Measurements from ENCODE around the gene CPPED1. TPM values are rescaled to one million over a fixed set of nuclear protein-coding genes. Genes with fewer than 3 reads are reported as not detected.

Gene CPPED1
- total and polyA plus RNA-seq, 2 experiments from 2014 or later, result 6.2 to 7.3 TPM

GRCh38 chr16:12758031-12758669 lies 45.5 kb downstream of the CPPED1 start:
- no peak overlapping the region for H3K4me2 ChIP-seq
- H3K4me3 ChIP-seq, result no peak overlapping the region
- H3K27ac ChIP-seq (ENCODE audit: low read depth), result no peak overlapping the region
- H3K27me3 Mint-ChIP-seq (ENCODE audit: insufficient read depth, low read depth, poor library complexity), result no peaks in the 10 kb centered on the region
- peaks cover 12% of the 10 kb centered on the region; the same call in 2 of the 3 replicates for H3K4me1 Mint-ChIP-seq
- no peaks in the 10 kb centered on the region for H3K27me3 ChIP-seq (ENCODE audit: insufficient read depth)
- TF ChIP-seq ZNF114 (CRISPR knock-in tag; IDR thresholded peaks at IDR 0.05) (no peak), EZH2phosphoT487 (IDR thresholded peaks at IDR 0.05; ENCODE audit: unreplicated experiment) (no peak), ZNF331 (CRISPR knock-in tag; IDR thresholded peaks at IDR 0.05; ENCODE audit: low read depth) (no peak), EZH2 (IDR thresholded peaks at IDR 0.05; ENCODE audit: low read depth, unreplicated experiment) (no peak), POLR2AphosphoS5 (IDR thresholded peaks at IDR 0.05; ENCODE audit: low read depth) (no peak), JUNB (IDR thresholded peaks at IDR 0.05; ENCODE audit: unreplicated experiment) (no peak), REST (IDR thresholded peaks at IDR 0.05; ENCODE audit: unreplicated experiment) (no peak)
- no peaks in the 10 kb centered on the region for H3K36me3 Mint-ChIP-seq (ENCODE audit: low read depth)
- H3F3A ChIP-seq (replicated peaks; ENCODE audit: low read depth), result no peaks in the 10 kb centered on the region
- H3K9me3 Mint-ChIP-seq, result no peaks in the 10 kb centered on the region
- no peaks in the 10 kb centered on the region for H3K36me3 ChIP-seq (ENCODE audit: insufficient read depth)
- ATAC-seq (no peak), DNase-seq (ENCODE audit: low spot score) (no peak)
- H3K4me3 Mint-ChIP-seq, result no peak overlapping the region
- H3K9me2 ChIP-seq (ENCODE audit: insufficient read depth), result no peaks in the 10 kb centered on the region
- H2AFZ ChIP-seq, result no peak overlapping the region
- H4K20me1 ChIP-seq (replicated peaks; ENCODE audit: insufficient read depth), result no peaks in the 10 kb centered on the region; the same call in 1 of the 2 replicates
- no peaks in the 10 kb centered on the region for H3K79me2 ChIP-seq (replicated peaks; ENCODE audit: insufficient read depth)
- H3K4me1 ChIP-seq (ENCODE audit: insufficient read depth), result no peaks in the 10 kb centered on the region; the same call in 1 of the 2 replicates
- no peak overlapping the region for H3K27ac Mint-ChIP-seq

- Histone ChIP-seq H3K79me2 (replicated peaks; ENCODE audit: insufficient read depth) (no peaks in the 10 kb centered on the region), H3K4me2 (no peak overlapping the region), H3K27ac (ENCODE audit: low read depth) (no peak overlapping the region), H3K4me1 (ENCODE audit: insufficient read depth) (no peaks in the 10 kb centered on the region; the same call in 1 of the 2 replicates), H3K27me3 (ENCODE audit: insufficient read depth) (no peaks in the 10 kb centered on the region), H3K9me2 (ENCODE audit: insufficient read depth) (no peaks in the 10 kb centered on the region), H4K20me1 (replicated peaks; ENCODE audit: insufficient read depth) (no peaks in the 10 kb centered on the region; the same call in 1 of the 2 replicates), H2AFZ (no peak overlapping the region), H3K36me3 (ENCODE audit: insufficient read depth) (no peaks in the 10 kb centered on the region), H3K4me3 (no peak overlapping the region), H3F3A (replicated peaks; ENCODE audit: low read depth) (no peaks in the 10 kb centered on the region)
- Mint-ChIP-seq H3K36me3 (ENCODE audit: low read depth) (no peaks in the 10 kb centered on the region), H3K27me3 (ENCODE audit: insufficient read depth, low read depth, poor library complexity) (no peaks in the 10 kb centered on the region), H3K9me3 (no peaks in the 10 kb centered on the region), H3K4me3 (no peak overlapping the region), H3K27ac (no peak overlapping the region), H3K4me1 (peaks cover 12% of the 10 kb centered on the region; the same call in 2 of the 3 replicates)
- DNase-seq (ENCODE audit: low spot score) (no peak), ATAC-seq (no peak)
- no peak for TF ChIP-seq EZH2 (IDR thresholded peaks at IDR 0.05; ENCODE audit: low read depth, unreplicated experiment)
- TF ChIP-seq REST (IDR thresholded peaks at IDR 0.05; ENCODE audit: unreplicated experiment), result no peak
- no peak for TF ChIP-seq CREB1 (CRISPR knock-in tag; IDR thresholded peaks at IDR 0.05; ENCODE audit: low read depth)
These were observed 46.1 kb downstream of the CPPED1 start for GRCh38 chr16:12757546-12757945.

Data from GM23338 (cell line).